AG10803 (cell line): ENCODE measurements around the gene RBM18.

Experiments used
- DNase-seq: peaks from one replicate; pipeline ENCODE4 v3.0.0; 2010; ENCODE audit warnings: low read depth
- H3K4me3 ChIP-seq: 2 replicates; pipeline ENCODE4 v1.5.1; 2011; ENCODE audit warnings: mild to moderate bottlenecking, low read length, control low read depth
- CTCF ChIP-seq: conservative IDR thresholded peaks from 2 replicates; pipeline ENCODE4 v1.5.1; 2011; ENCODE audit warnings: mild to moderate bottlenecking, low read length, control low read depth, inconsistent platforms

The RBM18 gene

GRCh38 chr9:122197426-122197825 is 67.2 kb downstream of the RBM18 start:
- TF ChIP-seq CTCF: no peak
- no peak for DNase-seq

GRCh38 chr9:122195875-122196274 is 68.8 kb downstream of the RBM18 start:
- TF ChIP-seq CTCF: no peak
- no peak overlapping the region for H3K4me3 ChIP-seq
- DNase-seq: no peak

More at GRCh38 chr9:122197426-122197825, 67.2 kb downstream of the RBM18 start:
- H3K4me3 ChIP-seq: no peak overlapping the region

- DNase-seq: no peak
- no peak for TF ChIP-seq CTCF
- no peak overlapping the region for H3K4me3 ChIP-seq
Observed at GRCh38 chr9:122193651-122194050, 71.0 kb downstream of the RBM18 start.

- H3K4me3 ChIP-seq: no peak overlapping the region
- no peak for TF ChIP-seq CTCF
- DNase-seq: no peak
Observed at GRCh38 chr9:122192914-122193525, 71.6 kb downstream of the RBM18 start.

- no peak overlapping the region for H3K4me3 ChIP-seq
- DNase-seq: peak; percentile 5
- no peak for TF ChIP-seq CTCF
Observed at GRCh38 chr9:122192261-122192875, 72.3 kb downstream of the RBM18 start.

- DNase-seq: no peak
- no peak overlapping the region for H3K4me3 ChIP-seq
- TF ChIP-seq CTCF: no peak
Observed at GRCh38 chr9:122191584-122191983, 73.1 kb downstream of the RBM18 start.
